Measurements from ENCODE around the gene CKLF.
"Not testable (repeated sequence)": the region's sequence is repeated elsewhere in the genome, so short reads cannot be mapped to it uniquely, and the experiment has no call there.

CKLF gene

GRCh38 chr16:66569827-66570405 lies 17.5 kb downstream of the CKLF start:
- no peak for DNase-seq

- no peak for DNase-seq
These were observed 20.0 kb downstream of the CKLF start for GRCh38 chr16:66572356-66572755.

- no peak for DNase-seq
These were observed 21.7 kb downstream of the CKLF start for GRCh38 chr16:66574081-66574480.

- no peak for DNase-seq
These were observed 22.2 kb downstream of the CKLF start for GRCh38 chr16:66574531-66574930.

GRCh38 chr16:66575060-66575459 lies 22.7 kb downstream of the CKLF start:
- no peak for DNase-seq

GRCh38 chr16:66576296-66576695 lies 23.9 kb downstream of the CKLF start:
- no peak for DNase-seq

GRCh38 chr16:66578651-66579531 lies 26.5 kb downstream of the CKLF start, which contains the start of gene CMTM2:
TSS of gene CMTM2 (plus strand) at chr16:66579463. CDS start at chr16:66579608, 145 bp downstream.
- DNase-seq, result no peak

GRCh38 chr16:66580605-66581209 lies 28.3 kb downstream of the CKLF start:
- DNase-seq, result no peak

- DNase-seq, result no peak
These were observed 29.0 kb downstream of the CKLF start for GRCh38 chr16:66581246-66581952.

GRCh38 chr16:66585481-66586239 lies 33.3 kb downstream of the CKLF start:
- no peak for DNase-seq

GRCh38 chr16:66587881-66588600 lies 35.7 kb downstream of the CKLF start:
- DNase-seq, result no peak

GRCh38 chr16:66588981-66589713 lies 36.8 kb downstream of the CKLF start:
- DNase-seq, result peak in 4 of 5 experiments; percentile 35 to 90 (median 56)

GRCh38 chr16:66590322-66590721 lies 37.9 kb downstream of the CKLF start:
- DNase-seq, result peak in 2 of 5 experiments; percentile 36 to 80

GRCh38 chr16:66591018-66591417 lies 38.6 kb downstream of the CKLF start:
- no peak for DNase-seq

- DNase-seq, result no peak
These were observed 39.9 kb downstream of the CKLF start for GRCh38 chr16:66592241-66592640.

- no peak for DNase-seq
These were observed 40.4 kb downstream of the CKLF start for GRCh38 chr16:66592814-66593213.

- DNase-seq, result no peak
These were observed 42.4 kb downstream of the CKLF start for GRCh38 chr16:66594739-66595138.

- not testable (repeated sequence) for DNase-seq
These were observed 44.2 kb downstream of the CKLF start for GRCh38 chr16:66596559-66596958.

GRCh38 chr16:66596986-66597848 lies 44.8 kb downstream of the CKLF start:
- peak in 1 of 5 experiments; percentile 86 for DNase-seq

- DNase-seq, result peak in 1 of 5 experiments; percentile 77
These were observed 45.7 kb downstream of the CKLF start for GRCh38 chr16:66598111-66598510.
